ENCODE results near the gene TTI1. TPM values are rescaled to one million over a fixed set of nuclear protein-coding genes. Genes with fewer than 3 reads are reported as not detected.
"Not testable (repeated sequence)": the region's sequence is repeated elsewhere in the genome, so short reads cannot be mapped to it uniquely, and the experiment has no call there.

Gene TTI1
- total RNA-seq, 1 donor from 2014 or later = 10.6 TPM

GRCh38 chr20:38012332-38012731 lies 20.9 kb downstream of the TTI1 start:
- Mint-ChIP-seq H3K4me1 (ENCODE audit: low read depth) (no peaks in the 10 kb centered on the region), H3K27me3 (ENCODE audit: low read depth) (no peaks in the 10 kb centered on the region), H3K4me3 (ENCODE audit: unreplicated experiment) (no peak overlapping the region), H3K9me3 (ENCODE audit: low read depth) (no peaks in the 10 kb centered on the region), H3K27ac (ENCODE audit: unreplicated experiment) (no peak overlapping the region), H3K36me3 (ENCODE audit: low read depth) (peaks cover 24% of the 10 kb centered on the region)
- DNase-seq (ENCODE audit: low spot score) = no peak
- TF ChIP-seq CTCF (IDR thresholded peaks at IDR 0.05) = no peak

DNA sequence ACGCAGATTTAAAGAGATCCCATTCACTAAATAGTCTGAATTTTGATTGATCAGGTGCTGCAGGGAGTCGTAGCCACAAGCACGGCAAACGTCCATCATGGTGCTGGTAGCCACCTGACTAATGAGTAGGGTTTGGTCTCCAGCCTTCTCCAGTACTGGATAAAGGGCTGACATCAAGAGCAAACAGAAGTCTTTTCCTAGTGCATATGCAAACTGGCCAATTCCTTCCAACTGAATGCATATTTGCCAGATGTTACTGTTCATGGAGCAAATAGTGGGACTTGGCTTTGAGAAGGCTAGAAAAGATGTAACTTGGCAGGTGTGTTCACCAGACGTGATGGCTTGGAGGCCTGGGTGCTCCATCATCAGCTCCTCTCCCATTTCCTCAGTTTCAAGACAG lies 21.6 kb downstream of the TTI1 start:
- Mint-ChIP-seq H3K4me1 (ENCODE audit: low read depth) (no peaks in the 10 kb centered on the region), H3K27me3 (ENCODE audit: low read depth) (no peaks in the 10 kb centered on the region), H3K27ac (ENCODE audit: unreplicated experiment) (no peak overlapping the region), H3K9me3 (ENCODE audit: low read depth) (no peaks in the 10 kb centered on the region), H3K4me3 (ENCODE audit: unreplicated experiment) (no peak overlapping the region), H3K36me3 (ENCODE audit: low read depth) (peaks cover 18% of the 10 kb centered on the region)
- no peak for TF ChIP-seq CTCF (IDR thresholded peaks at IDR 0.05)
- DNase-seq (ENCODE audit: low spot score) = no peak

DNA sequence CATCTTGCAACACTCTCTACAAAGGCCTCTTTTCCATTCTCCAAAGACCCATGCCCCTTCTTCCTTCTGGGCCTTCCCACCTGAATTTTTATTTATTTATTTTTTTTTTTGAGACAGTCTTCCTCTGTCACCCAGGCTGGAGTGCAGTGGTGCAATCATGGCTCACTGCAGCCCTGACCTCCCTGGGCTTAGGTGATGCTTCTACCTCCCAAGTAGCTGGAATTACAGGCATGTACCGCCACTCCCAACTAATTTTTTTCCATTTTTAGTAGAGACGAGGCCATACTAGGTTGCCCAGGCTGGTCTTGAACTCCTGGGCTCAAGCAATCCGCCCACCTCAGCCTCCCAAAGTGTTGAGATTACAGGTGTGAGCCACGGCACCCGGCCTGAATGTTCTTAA lies 23.8 kb downstream of the TTI1 start:
- H3K9me3 Mint-ChIP-seq (ENCODE audit: low read depth); H3K4me3 Mint-ChIP-seq (ENCODE audit: unreplicated experiment); H3K4me1 Mint-ChIP-seq (ENCODE audit: low read depth); H3K27me3 Mint-ChIP-seq (ENCODE audit: low read depth); DNase-seq (ENCODE audit: low spot score); H3K27ac Mint-ChIP-seq (ENCODE audit: unreplicated experiment): not testable (repeated sequence)
- H3K36me3 Mint-ChIP-seq (ENCODE audit: low read depth) = peaks cover 17% of the 10 kb centered on the region

DNA sequence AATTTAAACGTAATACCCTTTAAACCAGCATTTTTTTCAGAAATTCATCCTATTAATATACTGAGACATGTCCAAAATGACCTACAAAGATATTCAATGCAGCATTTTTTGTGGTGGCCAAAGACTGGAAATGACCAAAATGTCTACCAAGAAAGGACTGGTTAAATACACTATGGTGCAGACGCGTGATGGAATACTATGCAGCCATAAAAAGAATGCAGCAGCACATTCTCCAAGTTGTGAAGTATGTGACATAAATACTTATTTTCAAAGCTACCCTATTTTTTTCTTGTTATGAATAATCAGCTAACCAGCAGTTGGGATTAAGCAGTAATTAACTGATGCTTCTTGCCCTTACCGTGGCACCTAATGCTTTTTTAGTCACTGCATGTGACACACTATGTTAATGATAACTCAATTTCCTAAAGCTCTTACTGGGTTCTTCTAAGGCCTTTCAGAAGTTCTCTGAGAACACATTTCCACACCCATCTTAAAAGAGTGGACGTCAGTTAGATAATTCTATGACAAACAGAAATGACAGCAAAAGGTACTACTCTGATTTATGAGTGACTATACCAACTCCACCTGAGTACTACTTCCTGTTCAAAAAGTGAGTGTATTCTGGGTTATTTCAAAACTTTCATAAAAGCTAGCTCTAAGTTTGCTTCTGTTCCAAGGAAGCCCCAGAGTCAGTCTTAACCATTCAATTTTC lies 24.9 kb downstream of the TTI1 start:
- Mint-ChIP-seq H3K27ac (ENCODE audit: unreplicated experiment) (no peak overlapping the region), H3K9me3 (ENCODE audit: low read depth) (no peaks in the 10 kb centered on the region), H3K4me3 (ENCODE audit: unreplicated experiment) (no peak overlapping the region), H3K4me1 (ENCODE audit: low read depth) (no peaks in the 10 kb centered on the region), H3K27me3 (ENCODE audit: low read depth) (no peaks in the 10 kb centered on the region), H3K36me3 (ENCODE audit: low read depth) (peaks cover 12% of the 10 kb centered on the region)
- no peak for TF ChIP-seq CTCF (IDR thresholded peaks at IDR 0.05)
- no peak for DNase-seq (ENCODE audit: low spot score)

- Mint-ChIP-seq H3K27me3 (ENCODE audit: low read depth) (no peaks in the 10 kb centered on the region), H3K4me3 (ENCODE audit: unreplicated experiment) (no peak overlapping the region), H3K4me1 (ENCODE audit: low read depth) (peaks cover under 1% of the 10 kb centered on the region), H3K9me3 (ENCODE audit: low read depth) (no peaks in the 10 kb centered on the region), H3K36me3 (ENCODE audit: low read depth) (peaks cover 10% of the 10 kb centered on the region), H3K27ac (ENCODE audit: unreplicated experiment) (no peak overlapping the region)
- no peak for DNase-seq (ENCODE audit: low spot score)
- TF ChIP-seq CTCF (IDR thresholded peaks at IDR 0.05) = no peak
Measured at GRCh38 chr20:38007526-38007925, 25.7 kb downstream of the TTI1 start.

- no peak for DNase-seq (ENCODE audit: low spot score)
- peaks cover 7% of the 10 kb centered on the region for H3K36me3 Mint-ChIP-seq (ENCODE audit: low read depth)
- TF ChIP-seq CTCF (IDR thresholded peaks at IDR 0.05) = no peak
- no peak overlapping the region for H3K4me3 Mint-ChIP-seq (ENCODE audit: unreplicated experiment)
- H3K27ac Mint-ChIP-seq (ENCODE audit: unreplicated experiment) = no peak overlapping the region
- peaks cover 16% of the 10 kb centered on the region for H3K4me1 Mint-ChIP-seq (ENCODE audit: low read depth)
- no peaks in the 10 kb centered on the region for H3K27me3 Mint-ChIP-seq (ENCODE audit: low read depth)
- H3K9me3 Mint-ChIP-seq (ENCODE audit: low read depth) = no peaks in the 10 kb centered on the region
Measured at GRCh38 chr20:38005903-38006302, 27.4 kb downstream of the TTI1 start.

Data from chondrocyte (in vitro differentiated cells).